ENCODE measurements around the gene LGSN.
"Not testable (repeated sequence)": the region's sequence is repeated elsewhere in the genome, so short reads cannot be mapped to it uniquely, and the experiment has no call there.

The LGSN gene

DNA sequence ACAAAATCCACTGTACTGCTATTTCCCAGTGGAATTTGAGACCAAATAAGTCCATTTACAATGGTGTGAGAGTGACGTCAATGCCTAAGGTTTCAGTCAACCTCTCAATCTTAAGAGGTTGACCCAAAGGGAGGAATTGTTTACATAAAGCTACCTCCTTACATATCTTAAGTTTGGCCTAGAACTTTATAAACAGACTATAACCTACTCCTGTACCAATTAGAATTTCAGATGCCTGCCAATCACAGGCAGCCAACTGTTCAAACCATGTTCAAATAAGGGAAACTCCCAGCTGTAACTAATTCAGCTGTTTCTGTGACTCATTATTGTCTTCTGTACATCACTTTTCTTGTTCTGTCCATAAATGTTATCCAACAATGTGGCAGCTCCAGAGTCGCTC lies 14.5 kb downstream of the LGSN start:
- DNase-seq (ENCODE audit: low read depth), result peak; percentile 9

GRCh38 chr6:63303476-63303875 lies 16.3 kb downstream of the LGSN start:
- no peak for DNase-seq (ENCODE audit: low read depth)

GRCh38 chr6:63299667-63300066 lies 20.1 kb downstream of the LGSN start:
- no peak for DNase-seq (ENCODE audit: low read depth)

DNA sequence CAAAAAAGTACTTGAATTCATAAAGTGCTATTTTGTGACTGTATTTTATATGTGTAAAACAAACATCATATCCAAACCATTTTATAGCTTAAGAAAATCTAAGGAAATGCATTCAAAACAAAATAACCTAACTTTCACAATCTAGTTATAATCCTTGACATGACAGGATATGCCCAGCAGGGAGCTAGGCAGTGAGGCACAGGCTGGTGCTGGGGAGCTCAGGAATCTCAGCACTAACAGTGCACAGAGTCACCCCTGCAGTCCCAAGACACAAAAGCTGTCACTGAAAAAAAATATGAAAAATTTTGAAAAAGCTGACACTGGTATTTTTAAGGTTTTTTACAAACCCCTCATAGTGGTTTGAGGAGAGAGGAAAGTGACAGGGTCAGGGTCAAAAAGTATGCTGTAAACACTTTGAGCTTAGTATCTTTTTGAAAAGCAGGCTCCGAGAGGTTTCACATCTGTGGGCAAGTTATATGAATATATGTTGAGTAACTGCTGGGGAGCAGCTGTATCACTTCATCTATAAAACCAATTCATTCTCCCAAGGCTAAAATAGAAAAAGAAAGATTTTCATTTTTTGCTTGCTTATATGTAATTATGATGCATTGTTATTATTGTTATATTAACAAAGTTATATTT lies 24.1 kb downstream of the LGSN start:
- no peak for DNase-seq (ENCODE audit: low read depth)

DNA sequence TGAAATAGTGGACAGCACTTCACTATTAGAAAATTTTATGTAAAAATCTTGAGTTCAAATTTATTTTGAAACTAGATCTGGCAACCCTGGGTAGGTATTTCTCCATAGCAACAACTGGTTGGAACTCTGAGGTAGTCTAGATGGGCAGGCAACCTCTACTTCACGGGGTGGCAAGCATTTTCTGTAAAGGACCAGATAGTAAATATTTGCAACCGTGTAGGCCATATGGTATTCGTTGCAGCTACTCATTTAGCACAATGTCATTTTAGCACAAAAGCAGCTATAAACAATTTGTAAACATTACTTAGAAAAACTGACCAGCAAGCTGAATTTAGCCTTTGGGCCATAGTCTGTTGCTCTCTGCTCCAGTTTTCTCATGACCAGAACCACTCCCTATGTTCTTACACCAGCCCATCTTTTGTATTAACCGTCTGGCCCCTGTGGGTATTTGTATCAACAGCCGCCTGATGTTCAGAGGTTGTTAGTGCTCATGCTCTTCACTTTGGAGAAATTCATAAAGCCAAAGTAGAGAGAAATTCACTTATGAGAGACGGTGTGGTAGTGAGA lies 29.2 kb downstream of the LGSN start:
- no peak for DNase-seq (ENCODE audit: low read depth)

GRCh38 chr6:63289269-63289872 lies 30.4 kb downstream of the LGSN start:
- DNase-seq (ENCODE audit: low read depth), result no peak

GRCh38 chr6:63280639-63281180 lies 39.1 kb downstream of the LGSN start:
- DNase-seq (ENCODE audit: low read depth), result no peak

DNA sequence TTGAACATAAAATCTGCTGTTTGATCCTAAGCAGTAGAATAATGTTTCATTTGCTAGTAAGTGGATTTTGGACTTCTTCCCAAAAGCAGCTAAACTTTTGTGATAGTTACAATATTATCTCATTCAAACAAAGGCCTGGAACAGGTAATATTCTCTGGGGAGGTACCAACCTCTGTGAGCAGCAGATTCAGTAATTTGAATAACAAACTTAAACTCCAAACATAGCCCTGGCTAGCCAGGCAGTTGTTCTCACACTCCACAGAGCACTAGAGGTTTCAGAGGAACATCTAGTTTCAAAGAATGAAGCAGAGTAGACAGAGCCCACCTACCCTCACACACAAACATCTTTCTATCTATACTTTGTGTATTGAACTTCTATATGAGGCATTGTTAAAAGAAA lies 40.9 kb downstream of the LGSN start:
- DNase-seq (ENCODE audit: low read depth), result no peak

GRCh38 chr6:63275953-63276352 lies 43.8 kb downstream of the LGSN start:
- DNase-seq (ENCODE audit: low read depth), result no peak

GRCh38 chr6:63274795-63275430 lies 44.9 kb downstream of the LGSN start:
- not testable (repeated sequence) for DNase-seq (ENCODE audit: low read depth)

DNA sequence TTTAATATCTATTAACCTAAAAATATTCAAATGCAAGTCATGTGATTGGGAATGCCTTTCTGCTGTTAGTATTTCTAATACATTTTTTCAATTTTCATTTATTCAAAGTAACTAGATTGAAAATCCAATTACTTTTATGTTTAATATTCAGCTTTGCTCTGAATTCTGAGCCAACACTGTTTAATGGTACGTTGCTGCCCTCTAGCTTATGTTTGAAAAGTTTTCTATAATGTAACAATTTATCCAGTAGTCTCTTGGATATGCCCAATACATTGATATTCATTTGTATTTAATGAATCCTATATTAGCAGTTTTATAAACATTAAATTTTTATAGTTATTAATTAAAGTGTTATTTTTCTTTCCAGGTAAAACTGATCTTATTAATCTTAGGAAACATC lies 47.4 kb downstream of the LGSN start:
- peak; percentile 29 for DNase-seq (ENCODE audit: low read depth)

DNA sequence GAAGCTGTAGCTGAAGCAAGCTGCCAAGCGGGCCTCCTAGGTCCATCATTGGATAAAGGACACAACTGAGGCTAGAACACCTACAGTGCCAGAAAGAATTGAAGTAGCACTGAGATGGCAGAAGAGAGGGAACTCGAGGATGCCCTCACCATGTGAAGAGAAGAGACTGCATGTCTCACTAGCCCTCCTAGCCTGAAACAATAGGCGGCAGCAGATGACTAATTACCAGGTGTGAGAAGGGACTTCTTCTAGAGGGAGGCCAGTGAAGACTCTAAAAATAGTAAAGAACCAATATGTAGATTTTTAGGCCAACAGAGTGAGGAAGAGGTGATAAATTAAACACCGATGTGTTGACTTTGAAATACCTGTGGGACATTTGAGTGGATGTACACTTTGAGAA lies 50.3 kb downstream of the LGSN start:
- DNase-seq (ENCODE audit: low read depth), result no peak

DNA sequence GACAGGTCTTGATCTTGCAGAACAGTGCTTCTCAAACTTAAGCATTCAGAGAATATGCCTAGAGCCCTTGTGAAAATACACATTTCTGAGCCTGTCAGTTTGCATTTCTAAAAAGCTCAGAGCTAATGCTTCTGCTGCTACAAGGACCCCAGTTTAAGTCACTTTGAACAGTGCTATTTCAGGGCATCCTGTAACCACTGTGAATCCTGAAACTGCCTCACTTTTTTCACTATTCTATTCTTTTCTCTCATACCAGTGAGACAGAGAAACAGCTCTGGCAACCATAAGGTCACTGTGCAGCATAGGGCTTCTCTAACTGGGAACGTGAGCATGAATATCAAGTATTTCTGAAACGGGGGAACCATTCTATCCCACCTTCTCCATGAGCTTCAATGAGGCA lies 51.2 kb downstream of the LGSN start:
- DNase-seq (ENCODE audit: low read depth), result no peak

DNA sequence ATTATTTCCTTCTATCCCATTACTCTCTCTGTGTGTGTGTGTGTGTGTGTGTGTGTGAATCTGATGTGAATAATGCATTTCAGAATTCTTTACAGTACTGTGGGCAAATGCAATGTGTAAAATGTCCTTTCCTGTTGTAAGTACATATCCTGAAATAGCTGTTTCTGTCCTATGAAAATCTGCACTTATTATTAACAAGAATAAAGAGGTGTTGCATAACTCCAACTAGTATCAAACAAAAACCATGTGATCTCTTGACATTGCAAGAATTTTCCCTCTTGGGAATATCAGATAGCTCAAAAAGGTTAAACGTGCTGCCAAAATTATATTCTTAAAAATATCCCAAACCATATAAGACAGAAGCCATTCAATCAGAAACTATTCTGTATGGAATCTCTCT lies 52.0 kb downstream of the LGSN start:
- DNase-seq (ENCODE audit: low read depth), result no peak

- DNase-seq (ENCODE audit: low read depth), result no peak
These were observed 52.7 kb downstream of the LGSN start for GRCh38 chr6:63267046-63267445.

- no peak for DNase-seq (ENCODE audit: low read depth)
These were observed 56.3 kb downstream of the LGSN start for GRCh38 chr6:63263444-63263843.

GRCh38 chr6:63261820-63262219 lies 58.0 kb downstream of the LGSN start:
- DNase-seq (ENCODE audit: low read depth), result no peak

- DNase-seq (ENCODE audit: low read depth), result no peak
These were observed 60.6 kb downstream of the LGSN start for GRCh38 chr6:63259153-63259552.

- no peak for DNase-seq (ENCODE audit: low read depth)
These were observed 69.8 kb downstream of the LGSN start for GRCh38 chr6:63249875-63250482.

DNA sequence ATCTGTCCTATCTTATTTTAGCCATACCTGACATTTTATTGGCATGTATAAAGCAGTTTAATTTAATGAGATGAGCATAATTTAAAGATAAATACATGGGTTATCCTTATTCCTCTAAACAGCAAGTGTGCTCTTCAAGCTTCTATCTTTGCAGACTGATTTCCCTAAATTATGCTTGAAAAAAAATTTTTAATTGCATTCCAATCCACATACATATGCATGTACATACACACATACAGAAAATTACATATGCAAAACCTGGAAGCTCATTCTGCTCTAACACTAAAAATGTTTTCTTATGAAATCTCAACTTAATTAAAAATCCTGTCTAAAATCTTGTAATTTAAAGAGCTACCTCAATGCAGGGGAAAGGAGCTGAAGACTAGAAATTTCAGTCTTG lies 73.2 kb downstream of the LGSN start:
- no peak for DNase-seq (ENCODE audit: low read depth)

DNA sequence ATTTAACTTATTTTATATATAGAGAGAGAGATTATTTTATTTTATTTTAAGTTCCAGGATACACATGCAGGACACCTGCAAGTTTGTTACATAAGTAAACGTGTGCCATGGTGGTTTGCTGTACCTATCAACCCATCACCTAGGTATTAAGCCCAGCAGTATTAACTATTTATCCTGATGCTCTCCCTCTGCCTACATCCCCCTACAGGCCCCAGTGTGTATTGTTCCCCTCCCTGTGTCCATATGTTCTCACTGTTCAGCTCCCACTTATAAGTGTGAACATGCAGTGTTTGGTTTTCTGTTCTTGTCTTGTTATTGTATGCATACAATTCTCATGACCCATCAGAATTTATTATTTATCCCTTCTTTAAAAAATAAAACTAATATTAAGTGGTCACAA lies 73.9 kb downstream of the LGSN start:
- DNase-seq (ENCODE audit: low read depth), result no peak

DNA sequence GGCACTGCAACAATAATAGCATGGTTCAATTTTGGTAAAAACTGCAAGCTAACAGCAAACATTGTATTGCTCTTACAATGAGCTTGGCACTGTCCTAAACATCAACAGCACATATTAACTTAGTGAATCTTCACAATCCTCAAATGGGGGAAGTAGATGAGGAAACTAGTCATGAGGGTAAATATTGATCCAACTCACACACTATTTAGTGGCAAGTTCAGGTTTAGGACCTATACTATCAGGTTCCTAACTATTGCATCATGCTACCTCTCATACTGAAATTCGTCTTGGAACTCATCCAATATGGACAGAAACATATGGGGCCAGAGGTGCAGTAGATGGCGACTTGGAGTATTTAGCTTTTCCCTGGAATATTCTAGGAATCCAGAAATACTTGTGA lies 74.4 kb downstream of the LGSN start:
- DNase-seq (ENCODE audit: low read depth), result no peak

GRCh38 chr6:63236398-63236817 lies 83.4 kb downstream of the LGSN start:
- DNase-seq (ENCODE audit: low read depth), result no peak

Measured in amniotic epithelial cell (primary cell).